Islet precursor cell (in vitro differentiated cells): ENCODE data around the gene TNFRSF25.
"Not testable (repeated sequence)": the region's sequence is repeated elsewhere in the genome, so short reads cannot be mapped to it uniquely, and the experiment has no call there.

Experiments
- DNase-seq: peaks from one replicate; pipeline ENCODE4 v3.0.0-alpha.2; 2018

TNFRSF25 gene

GRCh38 chr1:6467744-6468688 lies 2.0 kb upstream of the TNFRSF25 start:
- DNase-seq, result no peak

- no peak for DNase-seq
Observed at GRCh38 chr1:6467224-6467623, 1.3 kb upstream of the TNFRSF25 start.

GRCh38 chr1:6466751-6467150 lies 778 bp upstream of the TNFRSF25 start:
- no peak for DNase-seq

DNA sequence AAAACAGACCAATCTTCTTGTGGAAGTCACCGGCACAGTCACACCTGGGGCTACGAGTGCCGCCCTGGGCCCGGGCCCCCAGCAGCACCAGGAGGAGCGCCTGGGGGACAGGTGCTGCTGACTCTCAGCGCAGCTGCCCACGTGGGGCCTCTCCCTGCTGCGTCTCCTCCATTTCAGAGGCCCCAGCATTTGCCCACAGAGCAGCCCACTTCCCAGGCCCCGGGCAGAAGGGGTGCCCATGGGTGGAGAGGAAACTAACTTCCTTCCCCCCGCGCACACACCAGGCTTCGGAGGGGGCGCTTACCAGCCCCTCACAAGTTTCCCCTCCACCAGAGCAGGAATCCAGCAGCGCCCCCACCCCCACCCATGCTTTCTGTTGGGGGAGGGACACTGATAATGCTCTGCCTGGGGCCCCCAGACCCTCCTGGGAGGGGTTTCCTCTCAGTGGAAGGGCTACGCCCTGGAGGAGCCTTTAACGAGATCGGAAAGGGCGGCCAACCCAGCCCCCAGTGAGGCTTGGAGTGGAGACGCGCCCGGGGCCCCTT lies 440 bp downstream of the TNFRSF25 start:
- DNase-seq, result no peak

DNA sequence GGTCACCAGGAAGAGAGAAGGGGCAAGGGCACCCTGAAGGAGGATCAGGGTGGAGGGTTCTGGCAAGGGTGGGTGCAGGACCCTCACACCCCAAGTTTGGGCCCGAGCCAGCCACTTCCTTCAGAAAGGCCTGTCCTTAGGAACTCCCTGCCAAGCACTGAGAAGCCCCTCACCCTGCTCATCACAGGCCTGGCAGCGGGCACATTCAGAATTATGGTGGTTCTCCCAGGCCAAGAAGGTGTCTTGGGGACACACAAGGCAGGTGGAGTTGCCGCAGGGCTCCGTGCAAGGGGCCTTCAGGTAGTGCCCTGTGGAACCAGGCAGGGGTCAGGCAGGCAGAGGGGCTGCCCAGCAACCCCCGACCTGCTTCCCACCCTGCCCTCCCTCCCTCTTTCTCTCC lies 1.1 kb downstream of the TNFRSF25 start:
- no peak for DNase-seq

GRCh38 chr1:6464514-6464836 lies 1.5 kb downstream of the TNFRSF25 start:
- no peak for DNase-seq

GRCh38 chr1:6463120-6463412 lies 2.9 kb downstream of the TNFRSF25 start:
- DNase-seq, result no peak

DNA sequence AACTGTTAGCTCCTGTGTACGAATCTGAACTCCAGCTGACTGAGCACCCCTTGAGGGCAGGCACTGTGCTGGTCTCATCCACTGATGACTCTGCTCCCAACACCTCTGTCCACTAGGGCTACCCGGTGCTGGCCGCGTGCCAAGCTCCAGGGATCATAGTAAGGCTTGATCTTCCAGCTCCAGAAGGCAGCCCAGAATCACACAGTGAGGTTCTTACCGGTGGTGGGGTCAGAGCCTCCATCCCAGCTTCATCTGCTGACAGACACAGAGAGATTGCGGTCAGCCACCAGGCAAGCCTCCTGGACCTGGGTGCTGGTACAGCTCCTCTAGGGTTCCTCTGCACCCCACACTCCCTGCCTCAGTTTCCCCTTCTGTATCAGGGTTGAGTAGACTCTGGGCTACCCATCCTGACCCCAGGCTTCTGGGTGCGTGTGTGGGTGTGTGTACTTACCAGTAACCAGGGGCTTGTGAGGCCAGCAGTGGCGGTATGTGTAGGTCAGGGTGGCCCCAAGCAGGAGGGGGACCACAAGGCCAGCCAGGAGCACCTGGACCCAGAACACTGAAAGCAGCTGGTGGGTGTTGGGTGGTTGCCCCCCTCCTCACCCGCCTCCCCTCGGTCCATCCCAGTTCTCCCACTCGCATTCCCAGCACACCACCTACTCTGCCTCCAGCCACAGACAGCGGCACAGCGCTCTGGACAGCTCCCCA lies 3.4 kb downstream of the TNFRSF25 start:
- DNase-seq, result no peak

DNA sequence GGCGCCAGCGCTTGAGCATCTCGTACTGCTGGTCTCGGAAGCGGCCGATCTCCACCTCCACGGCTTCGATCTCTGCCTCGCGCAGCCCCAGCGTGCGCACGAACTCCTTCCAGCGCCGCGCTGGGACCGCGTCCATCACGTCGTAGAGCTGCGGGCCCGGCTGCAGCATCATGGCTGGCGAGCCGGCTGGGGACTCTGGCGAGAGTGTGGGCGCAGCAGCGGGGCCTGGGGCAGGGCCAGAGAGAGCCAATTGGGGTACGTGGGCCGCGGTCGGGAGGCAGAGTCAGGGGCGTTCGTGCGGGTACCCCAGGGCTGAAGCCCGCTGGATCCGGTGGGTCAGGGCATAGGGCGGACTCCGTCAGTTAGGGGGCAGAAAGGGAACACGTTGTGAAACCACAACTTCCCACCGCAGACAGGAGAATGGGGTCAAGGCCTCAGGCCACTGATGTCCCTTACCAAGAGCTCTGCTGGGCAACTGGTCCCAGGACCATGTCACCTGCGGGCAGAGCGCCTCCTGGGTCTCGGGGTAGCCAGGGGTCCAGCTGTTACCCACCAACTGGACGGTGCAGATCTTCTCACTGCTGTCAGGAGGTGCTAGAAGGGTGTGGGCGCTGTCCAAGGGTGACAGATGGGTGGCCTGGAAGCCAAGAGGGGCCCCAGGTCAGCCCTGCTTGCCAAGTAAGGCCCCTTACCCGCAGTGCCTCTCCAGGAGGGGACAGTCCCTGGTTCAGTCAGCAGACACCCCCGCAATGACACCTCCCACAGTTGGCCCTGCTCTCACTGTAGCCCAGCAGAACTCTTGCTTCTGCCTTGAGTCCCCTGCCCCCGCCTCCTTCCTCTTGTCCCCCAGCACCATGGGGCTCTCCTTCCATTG lies 4.2 kb downstream of the TNFRSF25 start:
- no peak for DNase-seq

DNA sequence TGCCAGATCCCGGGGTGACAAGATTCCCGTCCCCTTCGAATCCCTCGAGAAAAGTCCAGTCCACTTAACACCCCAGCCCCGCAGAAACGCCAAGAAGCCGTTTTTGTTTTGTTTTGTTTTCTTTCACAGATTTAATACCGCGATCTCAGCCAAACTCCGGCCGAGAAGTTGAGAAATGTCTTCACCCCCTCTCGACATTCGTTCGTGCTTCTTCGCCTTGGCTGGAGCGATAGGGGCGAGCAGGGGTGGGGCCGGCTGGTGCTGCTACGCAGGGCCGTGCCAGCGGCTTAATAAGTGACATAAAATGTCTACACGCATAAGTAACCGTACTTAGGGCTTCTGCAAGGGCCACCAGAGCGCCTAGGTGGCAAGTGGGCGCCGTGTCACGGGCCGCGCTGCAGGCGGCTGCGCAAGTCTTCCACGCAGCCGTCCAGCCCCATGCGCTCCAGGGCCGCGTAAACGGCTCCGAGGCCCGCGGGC lies 4.9 kb downstream of the TNFRSF25 start:
- DNase-seq, result no peak

DNA sequence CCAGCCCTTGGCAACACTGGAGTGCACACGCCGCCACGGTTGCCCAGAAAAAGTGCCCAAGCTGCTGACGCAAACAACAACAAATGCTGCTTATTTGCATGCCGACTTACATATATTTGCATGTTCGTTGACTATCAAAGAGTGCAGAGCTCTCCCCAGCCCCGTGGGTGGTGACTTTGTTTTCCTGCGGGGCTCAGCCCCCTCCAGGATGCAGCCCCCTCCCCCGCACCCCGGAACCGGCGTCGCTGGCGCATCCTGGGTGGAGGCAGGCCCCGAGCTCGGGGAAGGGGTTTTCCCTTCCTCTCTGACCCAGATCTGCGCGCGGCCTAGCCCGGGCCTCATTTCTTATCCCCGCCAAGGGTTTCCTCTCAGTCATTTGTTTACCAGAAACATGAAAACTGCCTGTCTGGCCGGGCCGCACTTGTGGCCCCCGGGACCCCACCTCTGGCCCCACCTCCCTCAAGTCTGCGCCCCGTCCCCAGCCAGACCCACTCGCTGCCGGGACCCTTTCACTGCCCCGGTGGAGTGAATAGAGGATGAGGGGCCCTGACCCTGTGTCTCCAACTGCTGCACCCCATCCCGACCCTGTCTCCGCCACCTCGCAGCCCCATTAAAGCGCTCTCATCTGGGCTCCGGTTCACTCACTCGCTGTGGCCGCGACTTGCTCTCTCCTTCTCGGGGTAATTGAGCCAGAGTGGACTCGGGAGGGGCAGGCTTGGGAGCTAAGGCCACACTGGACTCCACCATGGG lies 5.5 kb downstream of the TNFRSF25 start:
- DNase-seq, result no peak

GRCh38 chr1:6459850-6460265 lies 6.1 kb downstream of the TNFRSF25 start:
- DNase-seq, result no peak

DNA sequence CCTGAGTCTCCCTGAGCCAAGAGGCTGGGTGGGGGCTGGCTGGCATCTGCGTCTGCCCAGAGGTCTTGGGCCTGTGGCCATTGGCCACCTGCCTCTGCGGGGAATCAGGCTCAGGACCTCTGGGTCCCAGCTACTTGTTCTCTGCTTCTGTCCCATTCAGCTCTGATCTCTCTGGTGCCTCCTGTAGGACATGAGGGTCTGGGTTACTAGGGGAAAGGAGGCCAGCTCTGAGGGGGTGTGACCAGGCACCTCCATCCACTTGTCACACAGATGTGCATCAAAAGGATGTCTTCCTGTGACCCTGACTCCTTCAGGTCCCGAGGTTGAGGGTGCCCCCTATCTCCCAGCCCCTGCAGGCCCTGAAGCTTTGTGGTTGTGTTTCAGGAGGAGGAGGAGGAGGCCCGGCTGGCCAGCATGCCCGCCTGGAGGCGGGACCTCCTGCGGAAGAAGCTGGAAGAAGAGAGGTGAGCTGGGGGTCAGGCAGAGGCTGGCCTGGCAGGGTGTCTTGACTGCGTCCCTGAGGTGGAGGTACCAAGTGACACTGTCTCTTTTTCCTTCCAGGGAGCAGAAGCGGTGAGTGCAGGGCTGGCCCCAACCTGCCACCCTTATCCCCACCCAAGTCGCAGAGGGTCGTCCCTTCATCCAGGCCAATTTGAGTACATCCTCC lies 9.0 kb downstream of the TNFRSF25 start:
- no peak for DNase-seq

DNA sequence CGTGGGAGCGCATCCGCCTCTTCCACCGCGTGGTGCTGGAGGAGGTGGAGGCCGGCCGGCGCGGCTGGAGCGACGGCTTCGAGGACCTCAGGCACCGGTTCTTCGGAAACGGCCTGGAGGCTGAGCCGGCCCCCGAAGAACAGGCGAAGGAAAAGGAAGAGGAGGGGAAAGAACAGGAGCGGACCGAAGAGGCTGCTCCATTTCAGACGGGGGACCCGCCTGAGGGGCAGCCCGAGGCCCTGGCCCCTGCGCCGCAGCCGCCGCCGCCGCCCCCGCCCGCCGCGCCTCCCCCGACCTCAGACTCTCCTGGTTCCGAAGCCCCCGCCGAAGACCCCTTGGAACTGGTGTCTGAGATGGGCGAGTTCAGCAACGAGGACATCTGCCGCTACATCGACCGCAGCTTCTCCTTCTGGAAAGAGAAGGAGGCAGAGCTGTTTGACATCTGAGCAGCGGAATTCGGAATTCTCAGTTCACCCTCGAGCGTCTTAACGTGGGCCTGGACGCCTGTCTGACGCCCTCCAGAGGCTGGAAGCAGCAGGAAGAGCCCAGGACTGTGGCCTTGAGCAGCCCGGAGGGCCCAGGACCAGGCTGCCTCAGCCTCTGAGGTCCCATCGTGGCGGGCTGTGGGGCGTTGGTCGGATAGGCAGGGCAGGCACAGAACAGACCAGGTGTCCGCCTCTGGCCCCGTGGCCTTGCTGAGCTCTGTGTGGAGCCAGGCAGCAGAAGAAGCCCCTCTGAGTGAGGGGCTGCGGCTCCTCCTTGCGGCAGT lies 10.0 kb downstream of the TNFRSF25 start:
- DNase-seq, result not testable (repeated sequence)

DNA sequence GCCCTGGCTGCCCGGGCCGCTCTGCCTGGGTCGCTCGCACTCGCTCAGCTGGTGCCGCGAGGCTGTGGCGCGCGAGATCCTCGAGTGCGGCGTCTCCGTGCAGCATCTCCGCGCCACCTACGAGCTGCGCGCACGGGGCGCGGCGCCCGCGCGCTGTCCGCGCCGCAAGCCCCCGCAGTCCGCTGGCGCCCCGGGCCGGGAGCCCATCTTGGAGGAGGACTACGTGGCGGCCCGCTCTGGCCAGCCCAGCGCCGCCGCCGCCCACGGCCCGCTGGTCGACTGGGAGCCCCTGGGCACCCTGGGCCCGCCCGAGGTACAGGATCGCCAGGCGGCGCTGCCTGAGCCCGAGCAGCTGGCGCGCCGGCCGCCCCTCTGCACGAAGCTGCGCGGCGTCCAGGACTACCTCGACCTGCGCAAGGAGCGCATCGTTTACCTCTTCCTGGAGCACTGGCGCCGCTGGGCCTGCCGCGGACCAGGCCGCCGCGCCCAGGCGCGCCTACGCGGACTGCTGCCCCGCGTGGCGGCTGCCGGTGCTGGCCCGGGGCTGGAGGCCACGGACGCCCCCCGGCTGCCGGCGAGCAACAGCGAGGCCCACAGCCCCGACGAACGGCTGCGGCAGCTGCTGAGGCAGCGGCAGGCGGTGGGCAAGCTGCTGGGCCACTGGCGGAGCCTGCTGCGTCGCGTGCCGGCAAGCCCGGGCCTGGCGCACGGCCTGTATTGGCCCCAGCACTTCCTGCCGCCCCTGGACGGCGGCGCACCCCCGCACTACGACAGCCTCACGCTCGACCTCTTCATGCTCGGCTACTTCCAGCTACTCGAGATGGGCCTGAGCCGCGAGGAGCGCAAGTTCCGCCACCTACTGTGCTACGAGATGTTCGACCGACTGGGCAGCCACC lies 10.9 kb downstream of the TNFRSF25 start:
- DNase-seq, result peak; percentile 77

GRCh38 chr1:6453895-6454855 lies 11.8 kb downstream of the TNFRSF25 start:
- not testable (repeated sequence) for DNase-seq

- DNase-seq, result no peak
Observed at GRCh38 chr1:6450943-6451373, 15.0 kb downstream of the TNFRSF25 start.

GRCh38 chr1:6450486-6450885 lies 15.5 kb downstream of the TNFRSF25 start:
- DNase-seq, result not testable (repeated sequence)
